NOMO-1 treated with DMSO at 0.1 percent for 48 hours (cell line): ENCODE data around the gene CFAP107.

Source experiments
- DNase-seq: peaks from one replicate; lab custom pipeline; 2025; ENCODE audit not compliant: unreplicated experiment; lab: John Stamatoyannopoulos, UW

CFAP107 gene

GRCh38 chr1:12739613-12740012, 6.4 kb upstream of the CFAP107 start:
- DNase-seq = no peak

GRCh38 chr1:12741946-12742345, 4.1 kb upstream of the CFAP107 start:
- DNase-seq = no peak

DNA sequence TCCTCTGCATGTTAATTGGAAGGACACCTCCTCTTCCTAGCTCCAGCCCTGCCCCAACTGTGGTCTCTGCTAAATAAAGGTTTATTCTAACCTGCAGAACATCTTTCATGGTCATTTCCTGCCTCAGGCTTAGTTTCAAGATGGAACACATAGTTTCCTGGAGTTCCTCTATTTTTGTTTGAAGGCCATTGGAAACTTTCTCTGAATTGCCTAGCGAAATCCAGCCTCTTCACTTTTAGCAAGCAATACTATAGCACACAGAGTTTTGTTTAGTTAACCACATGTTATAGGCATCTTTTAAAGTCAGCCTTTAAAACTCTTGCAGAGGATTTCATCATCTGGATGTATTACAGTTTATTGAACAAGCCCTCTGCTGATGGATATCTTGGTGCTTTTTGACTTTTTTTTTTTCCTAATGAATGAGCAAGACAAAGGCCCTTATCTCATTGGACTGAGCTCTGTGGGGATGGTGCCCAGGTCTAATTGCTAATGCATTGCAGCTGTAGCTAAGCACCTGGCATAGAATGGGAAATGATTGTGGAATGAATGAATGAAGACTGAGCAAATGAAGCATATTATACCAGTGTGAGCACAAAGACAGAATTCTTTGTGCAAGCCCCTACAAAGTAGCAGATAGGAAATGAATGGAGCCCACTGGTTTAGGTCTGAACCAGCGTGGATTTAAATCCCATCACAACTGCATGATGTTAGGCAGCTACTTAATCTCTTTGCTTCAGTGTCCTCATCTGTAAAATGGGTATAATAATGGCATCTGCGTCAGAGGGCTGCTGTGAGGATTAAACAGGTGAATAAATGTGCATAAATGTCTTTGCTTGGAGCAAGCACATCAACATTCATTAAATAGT, 641 bp upstream of the CFAP107 start:
- DNase-seq = no peak

- DNase-seq = no peak
These were observed 2.9 kb downstream of the CFAP107 start for GRCh38 chr1:12748778-12749355.

- DNase-seq = no peak
These were observed 8.7 kb downstream of the CFAP107 start for GRCh38 chr1:12754738-12755137.

- no peak for DNase-seq
These were observed 10.3 kb downstream of the CFAP107 start for GRCh38 chr1:12756273-12756672.

DNA sequence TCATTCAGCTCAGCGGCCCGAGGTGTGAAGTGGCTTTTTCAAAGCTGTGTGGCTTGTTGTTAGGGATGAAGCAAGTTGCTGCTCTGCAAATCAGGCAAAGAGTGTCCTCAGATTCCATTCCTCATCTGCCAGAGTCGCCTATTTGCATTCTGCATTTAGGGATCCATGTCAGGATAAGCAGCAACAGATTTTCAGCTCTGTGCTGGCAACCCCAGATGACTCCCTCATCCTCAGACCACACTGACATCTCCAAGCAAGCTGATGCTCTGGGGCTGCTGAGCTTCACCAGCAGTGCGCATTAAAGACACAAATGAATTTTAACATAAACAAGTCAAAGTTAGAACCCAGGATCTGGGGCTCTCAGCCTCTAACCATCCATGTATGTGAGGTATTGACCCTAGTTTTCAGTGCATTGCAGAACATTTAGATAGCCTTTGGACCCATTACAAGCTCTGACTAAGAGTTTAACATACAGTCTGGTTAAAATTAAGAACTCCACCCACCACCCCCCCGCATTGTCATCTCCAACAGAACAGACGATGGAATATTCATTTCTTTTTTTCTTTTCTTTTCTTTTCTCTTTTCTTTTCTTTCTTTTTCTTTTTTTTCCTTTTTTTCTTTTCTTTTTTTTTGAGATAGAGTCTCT, 10.9 kb downstream of the CFAP107 start:
- DNase-seq = no peak

DNA sequence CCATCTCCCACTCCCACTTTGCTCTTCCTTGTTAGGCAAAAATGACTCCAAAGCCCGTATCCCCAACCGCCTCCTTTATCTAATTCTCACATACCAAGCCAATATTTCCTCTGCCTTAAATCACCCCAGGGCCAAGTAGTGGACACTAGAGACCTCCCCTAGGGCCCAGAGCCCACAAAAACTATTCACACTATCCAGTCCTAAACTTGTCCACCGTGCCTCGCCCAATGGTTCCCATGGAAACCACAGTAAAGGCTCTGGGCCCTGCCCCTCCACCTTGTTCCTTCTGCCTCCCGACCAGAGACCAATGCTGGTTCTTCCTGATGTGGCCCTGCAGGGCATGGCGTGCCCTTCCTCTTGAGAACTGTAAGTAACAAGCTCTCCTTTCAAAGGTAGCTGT, 11.8 kb downstream of the CFAP107 start:
- DNase-seq = no peak

GRCh38 chr1:12760256-12760795, 14.3 kb downstream of the CFAP107 start:
- DNase-seq = no peak

GRCh38 chr1:12761781-12762180, 15.8 kb downstream of the CFAP107 start:
- DNase-seq = no peak

DNA sequence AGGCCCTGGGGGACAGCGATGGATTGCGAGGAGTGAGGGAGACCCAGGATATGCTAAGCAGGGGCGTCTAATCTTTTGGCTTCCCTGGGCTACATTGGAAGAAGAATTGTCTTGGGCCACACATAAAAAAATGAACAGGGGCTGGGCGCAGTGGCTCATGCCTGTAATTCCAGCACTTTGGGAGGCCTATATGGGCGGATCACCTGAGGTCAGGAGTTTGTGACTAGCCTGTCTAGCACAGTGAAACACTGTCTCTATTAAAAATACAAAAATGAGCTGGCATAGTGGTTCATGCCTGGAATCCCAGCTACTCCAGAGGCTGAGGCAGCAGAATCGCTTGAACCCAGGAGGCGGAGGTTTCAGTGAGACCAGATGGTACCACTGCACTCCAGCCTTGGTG, 16.8 kb downstream of the CFAP107 start:
- no peak for DNase-seq

DNA sequence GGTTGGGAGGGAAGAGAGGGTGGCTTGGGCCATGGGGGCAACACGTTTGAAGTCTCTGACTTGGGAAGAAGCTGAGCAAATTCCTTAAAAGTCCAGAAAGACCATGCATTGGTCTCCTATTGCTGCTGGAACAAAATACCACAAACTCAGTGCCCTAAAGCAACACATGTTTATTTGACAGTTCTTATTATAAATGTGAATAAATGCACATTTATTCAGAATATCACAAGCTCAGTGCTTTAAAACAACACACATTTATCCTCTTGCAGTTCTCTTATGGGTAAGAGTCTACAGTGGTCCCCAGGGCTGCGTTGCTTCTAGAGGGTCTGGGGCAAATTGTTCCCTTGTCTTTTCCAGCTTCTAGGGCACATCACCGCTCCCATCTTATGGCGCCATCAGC, 17.5 kb downstream of the CFAP107 start:
- DNase-seq = no peak

DNA sequence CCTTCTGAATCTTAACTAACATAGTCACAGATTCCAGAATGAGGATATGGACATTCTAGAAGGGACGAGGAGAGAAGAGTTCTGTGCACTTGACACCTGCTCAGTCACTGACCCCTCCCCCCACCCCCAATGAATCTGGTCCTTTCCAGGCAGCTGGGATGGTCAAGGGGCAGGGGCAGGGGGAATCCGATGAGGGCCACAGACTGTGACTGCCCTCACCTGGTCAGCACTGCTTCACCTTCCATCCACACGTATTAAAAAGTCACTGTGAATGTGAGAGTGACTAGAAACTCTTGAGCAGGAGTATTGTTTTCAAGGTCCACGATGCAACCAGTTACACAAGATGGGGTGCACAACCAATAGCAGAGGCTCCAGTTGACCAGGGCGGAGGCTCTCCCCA, 18.0 kb downstream of the CFAP107 start:
- no peak for DNase-seq

- DNase-seq = no peak
These were observed 23.0 kb downstream of the CFAP107 start for GRCh38 chr1:12769031-12769430.

DNA sequence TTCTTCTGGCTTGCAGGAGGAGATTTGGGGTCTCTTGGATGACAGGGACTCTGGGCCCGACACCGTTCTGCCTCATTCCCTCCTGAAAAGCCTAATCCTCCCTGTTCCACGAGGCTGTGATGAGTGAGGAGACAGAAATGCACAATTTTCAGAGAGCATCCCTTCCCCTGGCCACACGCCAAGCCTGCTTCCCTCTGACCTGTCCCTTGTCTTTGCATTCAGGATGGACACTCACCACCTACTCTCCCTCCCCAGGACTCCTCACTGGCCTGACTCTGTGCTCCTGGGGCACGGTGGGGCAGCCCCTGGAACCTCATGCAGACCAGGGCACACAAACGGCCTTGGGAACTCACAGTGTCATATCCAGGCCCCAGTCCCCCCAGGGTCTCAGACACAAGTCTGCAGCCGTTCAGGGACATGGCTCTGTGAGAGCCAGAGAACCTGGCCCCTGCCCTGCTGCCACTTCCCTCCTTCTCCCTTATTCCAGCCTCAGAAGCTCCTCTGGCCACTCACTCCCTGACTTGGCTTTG, 24.0 kb downstream of the CFAP107 start:
- no peak for DNase-seq

DNA sequence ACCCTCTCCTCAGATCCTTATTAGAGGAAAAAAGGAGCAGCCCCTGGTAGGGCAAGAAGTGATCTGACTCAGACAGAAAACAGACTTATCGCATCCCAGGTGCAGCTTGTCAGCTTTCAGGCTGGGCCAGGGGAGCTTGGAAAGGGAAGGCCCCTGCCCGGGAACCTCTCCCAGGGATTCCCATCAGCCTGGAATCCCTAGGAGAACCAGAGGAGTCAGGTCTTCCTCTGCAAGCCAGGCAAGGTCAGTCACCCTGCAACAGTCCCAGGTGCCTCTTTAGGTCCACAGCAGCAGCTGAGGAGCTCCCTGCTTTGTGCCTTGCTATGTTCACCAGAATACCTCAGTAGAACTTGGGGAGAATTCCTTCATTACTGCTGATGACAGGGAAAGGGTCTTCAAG, 24.6 kb downstream of the CFAP107 start:
- no peak for DNase-seq

DNA sequence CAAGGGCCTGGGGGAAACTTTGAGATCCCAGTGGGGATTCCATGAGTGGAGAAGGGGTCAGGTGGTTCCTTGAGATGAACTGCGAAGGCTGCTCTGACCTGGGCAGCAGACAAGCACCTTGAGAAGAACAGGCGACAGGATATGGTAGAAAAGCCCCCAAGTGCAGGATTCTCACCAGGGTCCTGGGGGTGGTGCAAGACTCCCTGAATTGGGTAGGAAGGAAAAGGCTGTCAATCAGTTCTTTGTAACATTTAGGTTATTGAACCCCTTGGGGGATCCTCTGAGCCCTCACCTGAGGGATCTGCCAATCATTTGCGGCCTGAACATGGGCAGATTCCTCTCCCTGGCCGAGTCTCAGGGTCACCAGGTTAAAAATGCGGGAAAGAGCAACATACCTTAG, 25.2 kb downstream of the CFAP107 start:
- no peak for DNase-seq

- no peak for DNase-seq
These were observed 26.5 kb downstream of the CFAP107 start for GRCh38 chr1:12772520-12772919.

DNA sequence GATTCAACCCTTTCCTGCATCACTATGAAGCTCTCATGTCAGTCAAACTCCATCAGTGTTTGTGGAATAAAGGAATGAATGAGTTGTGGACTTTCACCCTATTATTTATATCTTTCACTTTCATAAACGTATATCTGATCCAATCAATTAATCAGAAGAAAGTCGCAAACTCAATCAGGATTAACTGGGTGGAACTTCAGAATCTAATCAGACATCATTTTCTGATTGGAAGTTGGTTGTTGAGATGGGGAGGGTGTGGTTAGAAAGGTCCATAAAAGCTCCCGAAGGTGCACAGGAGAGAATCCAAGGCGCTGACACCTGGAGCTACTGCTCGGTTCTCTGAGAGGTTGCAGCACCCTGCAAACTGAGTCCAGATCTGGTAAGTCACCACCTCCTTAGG, 27.4 kb downstream of the CFAP107 start, which contains the start of gene PRAMEF12:
PRAMEF12 (plus strand) TSS at position 301 of the 400 bp plus-strand sequence. CDS start 1,130 bp downstream, outside the sequence.
- DNase-seq = no peak

DNA sequence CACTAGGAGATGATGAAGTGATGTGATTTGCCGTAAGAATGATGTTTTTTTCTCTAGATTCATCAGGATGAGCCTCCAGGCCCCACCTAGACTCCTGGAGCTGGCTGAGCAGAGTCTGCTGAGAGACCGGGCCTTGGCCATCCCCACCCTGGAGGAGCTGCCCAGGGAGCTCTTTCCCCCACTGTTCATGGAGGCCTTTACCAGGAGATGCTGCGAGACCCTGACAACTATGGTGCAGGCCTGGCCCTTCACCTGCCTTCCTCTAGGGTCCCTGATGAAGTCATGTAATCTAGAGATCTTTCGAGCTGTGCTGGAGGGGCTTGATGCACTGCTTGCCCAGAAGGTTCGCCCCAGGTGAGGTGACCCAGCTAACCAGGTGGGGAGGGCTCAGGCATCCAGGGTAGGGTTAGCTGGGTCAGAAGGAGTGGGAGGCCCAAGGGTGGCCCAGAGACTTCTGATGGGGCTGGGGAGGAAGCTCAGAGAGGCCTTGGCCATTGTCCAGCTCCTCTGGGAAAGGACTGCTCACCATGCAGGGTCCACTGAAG, 28.9 kb downstream of the CFAP107 start:
- DNase-seq = no peak

- DNase-seq = no peak
These were observed 29.4 kb downstream of the CFAP107 start for GRCh38 chr1:12775443-12775842.
